Smooth muscle cell (in vitro differentiated cells): Measurements from ENCODE around the gene TNFSF11. TPM values are rescaled to one million over a fixed set of nuclear protein-coding genes. Genes with fewer than 3 reads are reported as not detected.

Source experiments
- DNase-seq: peaks from one replicate; lab custom pipeline; 2025; ENCODE audit not compliant: unreplicated experiment; lab: John Stamatoyannopoulos, UW
- H2AFZ ChIP-seq: fragments of 200-600 bp; sonication (generic); 2 replicates; pipeline ENCODE4 v1.6.0; 2016; ENCODE audit warnings: antibody characterized with exemption, low read depth, mild to moderate bottlenecking
- H3F3A ChIP-seq: fragments of 200-600 bp; sonication (generic); 2 replicates; pipeline ENCODE4 v1.6.0; 2017; ENCODE audit warnings: antibody characterized with exemption, low read depth
- H3K27ac ChIP-seq: fragments of 200-600 bp; sonication (generic); 2 replicates; pipeline ENCODE4 v1.5.1; 2016; ENCODE audit warnings: low read depth, mild to moderate bottlenecking
- H3K27me3 ChIP-seq: fragments of 200-600 bp; sonication (generic); 2 replicates; pipeline ENCODE4 v1.6.1; 2016; ENCODE audit warnings: low read depth, mild to moderate bottlenecking
- H3K36me3 ChIP-seq: fragments of 200-600 bp; sonication (generic); 2 replicates; pipeline ENCODE4 v1.5.1; 2016; ENCODE audit warnings: low read depth
- H3K4me1 ChIP-seq: fragments of 200-600 bp; sonication (generic); 2 replicates; pipeline ENCODE4 v1.5.1; 2016; ENCODE audit warnings: low read depth
- H3K4me2 ChIP-seq: fragments of 200-600 bp; sonication (generic); 2 replicates; pipeline ENCODE4 v1.6.0; 2016; ENCODE audit warnings: mild to moderate bottlenecking
- H3K4me3 ChIP-seq: fragments of 200-600 bp; sonication (generic); 2 replicates; pipeline ENCODE4 v1.5.1; 2016; ENCODE audit warnings: mild to moderate bottlenecking
- H3K79me2 ChIP-seq: fragments of 200-600 bp; sonication (generic); 2 replicates; pipeline ENCODE4 v1.6.0; 2016; ENCODE audit warnings: low read depth, mild to moderate bottlenecking
- H3K9ac ChIP-seq: fragments of 200-600 bp; sonication (generic); 2 replicates; pipeline ENCODE4 v1.6.0; 2016; ENCODE audit warnings: low read depth
- H3K9me3 ChIP-seq: fragments of 200-600 bp; sonication (generic); replicated peaks from 2 replicates; pipeline ENCODE4 v1.5.1; 2016; ENCODE audit warnings: low read depth
- H4K20me1 ChIP-seq: fragments of 200-600 bp; sonication (generic); 2 replicates; pipeline ENCODE4 v1.6.0; 2016; ENCODE audit warnings: low read depth
- WGBS: methylation state at CpG from one replicate; pipeline ENCODE4 v1.1.7; 2016; ENCODE audit warnings: low lambda C conversion rate; 5-methylcytosine and 5-hydroxymethylcytosine counted together
- polyA plus RNA-seq: library from polyadenylated mRNA; unstranded; fragments of >200 nt; fragmentation: Nextera tagmentation; extraction: Ambion mirVana; gene quantifications from 2 replicates; pipeline ENCODE4 v1.2.1, GENCODE V29; 2016
- total RNA-seq: library from RNA; depleted of rRNA; stranded (reverse); fragments of >200 nt; gene quantifications from 2 replicates; pipeline ENCODE4 v1.2.3, GENCODE V29; 2014
- TF ChIP-seq, protein P1 (sequence below): fragments of 200-600 bp; sonication (generic); IDR thresholded peaks from 2 replicates; pipeline ENCODE4 v1.5.1; 2017; ENCODE audit warnings: borderline replicate concordance, mild to moderate bottlenecking, antibody characterized with exemption; ENCODE audit not compliant: insufficient read depth, poor library complexity, severe bottlenecking

TNFSF11 gene
- total and polyA plus RNA-seq, 2 experiments from 2014 or later = not detected

- no peak overlapping the region for H3K4me2 ChIP-seq
- H3K36me3 ChIP-seq = no peaks in the 10 kb centered on the region
- no peak overlapping the region for H3K9ac ChIP-seq
- H3K4me1 ChIP-seq = peaks cover 7% of the 10 kb centered on the region
- H3K27ac ChIP-seq = no peak overlapping the region
- no peak for DNase-seq
- TF ChIP-seq, protein P1, sequence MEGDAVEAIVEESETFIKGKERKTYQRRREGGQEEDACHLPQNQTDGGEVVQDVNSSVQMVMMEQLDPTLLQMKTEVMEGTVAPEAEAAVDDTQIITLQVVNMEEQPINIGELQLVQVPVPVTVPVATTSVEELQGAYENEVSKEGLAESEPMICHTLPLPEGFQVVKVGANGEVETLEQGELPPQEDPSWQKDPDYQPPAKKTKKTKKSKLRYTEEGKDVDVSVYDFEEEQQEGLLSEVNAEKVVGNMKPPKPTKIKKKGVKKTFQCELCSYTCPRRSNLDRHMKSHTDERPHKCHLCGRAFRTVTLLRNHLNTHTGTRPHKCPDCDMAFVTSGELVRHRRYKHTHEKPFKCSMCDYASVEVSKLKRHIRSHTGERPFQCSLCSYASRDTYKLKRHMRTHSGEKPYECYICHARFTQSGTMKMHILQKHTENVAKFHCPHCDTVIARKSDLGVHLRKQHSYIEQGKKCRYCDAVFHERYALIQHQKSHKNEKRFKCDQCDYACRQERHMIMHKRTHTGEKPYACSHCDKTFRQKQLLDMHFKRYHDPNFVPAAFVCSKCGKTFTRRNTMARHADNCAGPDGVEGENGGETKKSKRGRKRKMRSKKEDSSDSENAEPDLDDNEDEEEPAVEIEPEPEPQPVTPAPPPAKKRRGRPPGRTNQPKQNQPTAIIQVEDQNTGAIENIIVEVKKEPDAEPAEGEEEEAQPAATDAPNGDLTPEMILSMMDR = no peak
- H3K9me3 ChIP-seq = no peaks in the 10 kb centered on the region
- WGBS = 93% methylated on average over 2 of the region's 2 CpGs
- H3K79me2 ChIP-seq = no peaks in the 10 kb centered on the region
- peaks cover 37% of the 10 kb centered on the region for H3K27me3 ChIP-seq
- no peak overlapping the region for H3K4me3 ChIP-seq
- H3F3A ChIP-seq = no peaks in the 10 kb centered on the region
- H2AFZ ChIP-seq = no peak overlapping the region
- H4K20me1 ChIP-seq = no peaks in the 10 kb centered on the region
These were observed 2.1 kb upstream of the TNFSF11 start for GRCh38 chr13:42571895-42572294.

DNA sequence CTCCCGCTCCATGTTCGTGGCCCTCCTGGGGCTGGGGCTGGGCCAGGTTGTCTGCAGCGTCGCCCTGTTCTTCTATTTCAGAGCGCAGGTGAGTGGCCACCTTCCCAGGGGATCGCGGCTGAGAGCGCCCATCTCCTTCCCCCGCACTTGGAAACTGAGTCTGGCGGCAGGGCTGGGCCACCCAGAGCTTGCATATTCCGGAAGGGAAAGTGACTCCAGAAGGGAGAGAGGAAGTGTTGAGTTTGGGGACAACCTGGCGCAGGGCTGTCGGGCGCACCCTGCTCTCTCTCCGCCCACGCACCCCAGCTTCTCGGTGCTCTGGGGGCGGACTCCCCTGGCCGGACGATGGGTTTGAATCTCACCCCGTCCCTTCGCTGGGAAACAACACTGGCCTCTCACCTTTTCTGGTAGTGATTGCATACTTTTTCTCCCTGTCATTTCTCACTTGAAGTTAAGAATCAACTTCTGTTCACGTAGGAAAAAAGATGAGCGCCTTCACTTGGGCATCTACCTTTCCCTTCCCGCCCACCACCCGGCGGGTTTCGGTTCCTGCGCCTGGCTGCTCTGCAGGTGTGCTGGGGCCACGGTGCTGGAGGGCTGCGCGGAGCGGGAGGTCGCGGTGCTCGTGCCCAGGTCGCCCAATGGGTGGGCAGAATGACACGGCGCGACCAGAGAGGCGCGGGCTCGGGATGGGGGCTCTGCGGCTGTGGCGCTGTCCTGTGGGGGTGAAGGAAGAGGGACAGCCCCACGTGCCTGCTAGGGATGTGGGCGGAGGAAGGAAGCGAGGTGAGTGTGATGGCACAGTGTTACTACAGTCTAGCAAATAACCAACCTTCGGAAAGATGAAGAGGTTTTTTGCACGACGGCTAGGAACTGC, 721 bp downstream of the TNFSF11 start:
- no peaks in the 10 kb centered on the region for H3K79me2 ChIP-seq
- peaks cover 7% of the 10 kb centered on the region for H3K4me1 ChIP-seq
- WGBS = 3% methylated on average over 51 of the region's 51 CpGs
- H2AFZ ChIP-seq = peak overlapping the region; percentile 45
- H3K27me3 ChIP-seq = peaks cover 48% of the 10 kb centered on the region
- H3K4me3 ChIP-seq = peak overlapping the region; percentile 47
- no peaks in the 10 kb centered on the region for H4K20me1 ChIP-seq
- peak overlapping the region; percentile 87 for H3K4me2 ChIP-seq
- no peak for DNase-seq
- H3K27ac ChIP-seq = no peak overlapping the region
- H3K9me3 ChIP-seq = no peaks in the 10 kb centered on the region
- no peaks in the 10 kb centered on the region for H3F3A ChIP-seq
- no peak overlapping the region for H3K9ac ChIP-seq
- no peaks in the 10 kb centered on the region for H3K36me3 ChIP-seq
- TF ChIP-seq, protein P1 = no peak

GRCh38 chr13:42575938-42576337, 2.0 kb downstream of the TNFSF11 start:
- Histone ChIP-seq H3K4me1 (peaks cover 7% of the 10 kb centered on the region), H3K4me3 (no peak overlapping the region), H3K9ac (no peak overlapping the region), H3K4me2 (no peak overlapping the region), H2AFZ (no peak overlapping the region), H3K36me3 (no peaks in the 10 kb centered on the region), H3F3A (no peaks in the 10 kb centered on the region), H3K9me3 (no peaks in the 10 kb centered on the region), H3K79me2 (no peaks in the 10 kb centered on the region), H4K20me1 (no peaks in the 10 kb centered on the region), H3K27ac (no peak overlapping the region), H3K27me3 (peaks cover 48% of the 10 kb centered on the region)
- no peak for DNase-seq
- TF ChIP-seq, protein P1 = no peak
- 87% methylated on average over 7 of the region's 7 CpGs for WGBS
